H9 (cell line): ENCODE results near the gene DISC1. TPM values are rescaled to one million over a fixed set of nuclear protein-coding genes. Genes with fewer than 3 reads are reported as not detected.
A peak's percentile ranks its signal among the peaks of the same experiment; 100 is the strongest.

Source experiments
- DNase-seq: peaks from one replicate; pipeline ENCODE4 v3.0.0-alpha.2; 2017
- H2AFZ ChIP-seq: one replicate; pipeline ENCODE4 v1.6.1; 2013; ENCODE audit warnings: mild to moderate bottlenecking, low read length, control low read depth, moderate library complexity
- H2AK5ac ChIP-seq: 2 replicates; pipeline ENCODE4 v1.6.1; 2013; ENCODE audit warnings: low read length, control low read depth, mixed read lengths; ENCODE audit not compliant: insufficient read length
- H2BK120ac ChIP-seq: one replicate; pipeline ENCODE4 v1.6.1; 2013; ENCODE audit warnings: low read depth, mild to moderate bottlenecking, low read length, control low read depth, inconsistent platforms; ENCODE audit not compliant: poor library complexity, severe bottlenecking
- H2BK12ac ChIP-seq: 2 replicates; pipeline ENCODE4 v1.6.1; 2013; ENCODE audit warnings: low read length, control low read depth, mixed read lengths, low read depth; ENCODE audit not compliant: insufficient read length
- H2BK15ac ChIP-seq: 2 replicates; pipeline ENCODE4 v1.6.1; 2013; ENCODE audit warnings: low read depth, low read length, control low read depth
- H2BK20ac ChIP-seq: one replicate; pipeline ENCODE4 v1.6.1; 2013; ENCODE audit warnings: low read depth, mild to moderate bottlenecking, low read length, control low read depth, inconsistent platforms; ENCODE audit not compliant: poor library complexity, severe bottlenecking
- H2BK5ac ChIP-seq: 2 replicates; pipeline ENCODE4 v1.6.1; 2013; ENCODE audit warnings: low read length, control low read depth, mixed read lengths; ENCODE audit not compliant: insufficient read length
- H3K14ac ChIP-seq: 2 replicates; pipeline ENCODE4 v1.6.1; 2013; ENCODE audit warnings: low read length, control low read depth; ENCODE audit not compliant: insufficient read depth
- H3K18ac ChIP-seq: 2 replicates; pipeline ENCODE4 v1.6.1; 2013; ENCODE audit warnings: low read depth, mild to moderate bottlenecking, mixed read lengths, low read length, control low read depth; ENCODE audit not compliant: insufficient read length
- H3K23ac ChIP-seq: 2 replicates; pipeline ENCODE4 v1.6.1; 2013; ENCODE audit warnings: low read length, control low read depth, mixed read lengths, low read depth; ENCODE audit not compliant: insufficient read length
- H3K23me2 ChIP-seq: 2 replicates; pipeline ENCODE4 v1.6.1; 2013; ENCODE audit warnings: low read depth, mild to moderate bottlenecking, mixed read lengths, low read length, control low read depth; ENCODE audit not compliant: insufficient read length, poor library complexity, severe bottlenecking
- H3K27ac ChIP-seq: 2 replicates; pipeline ENCODE4 v1.5.1; 2013; ENCODE audit warnings: low read length, control low read depth, mixed read lengths, low read depth; ENCODE audit not compliant: insufficient read length
- H3K27me3 ChIP-seq: 2 replicates; pipeline ENCODE4 v1.6.1; 2013; ENCODE audit warnings: low read length, control low read depth, inconsistent platforms; ENCODE audit not compliant: insufficient read depth
- H3K4ac ChIP-seq: 2 replicates; pipeline ENCODE4 v1.6.1; 2013; ENCODE audit warnings: low read depth, mild to moderate bottlenecking, control low read depth, inconsistent platforms, low read length, moderate library complexity
- H3K4me1 ChIP-seq: 2 replicates; pipeline ENCODE4 v1.6.1; 2013; ENCODE audit warnings: low read length, control low read depth, inconsistent platforms; ENCODE audit not compliant: insufficient read depth
- H3K4me2 ChIP-seq: 2 replicates; pipeline ENCODE4 v1.6.1; 2013; ENCODE audit warnings: low read length, control low read depth, mixed read lengths; ENCODE audit not compliant: insufficient read length, insufficient read depth
- H3K56ac ChIP-seq: 2 replicates; pipeline ENCODE4 v1.6.1; 2013; ENCODE audit warnings: low read depth, mild to moderate bottlenecking, mixed read lengths, low read length, control low read depth; ENCODE audit not compliant: insufficient read length
- H3K79me1 ChIP-seq: 2 replicates; pipeline ENCODE4 v1.6.1; 2013; ENCODE audit warnings: low read depth, mild to moderate bottlenecking, moderate library complexity, low read length, control low read depth, inconsistent platforms; ENCODE audit not compliant: insufficient read depth, poor library complexity, severe bottlenecking
- H3K79me2 ChIP-seq: 2 replicates; pipeline ENCODE4 v1.6.1; 2013; ENCODE audit warnings: low read length, control low read depth, inconsistent platforms; ENCODE audit not compliant: insufficient read depth
- H3K9ac ChIP-seq: 2 replicates; pipeline ENCODE4 v1.6.1; 2013; ENCODE audit warnings: low read length, control low read depth, mixed read lengths; ENCODE audit not compliant: insufficient read length; ENCODE audit errors: extremely low read depth
- H3K9me3 ChIP-seq: one replicate; pipeline ENCODE4 v1.6.1; 2013; ENCODE audit warnings: low read depth, low read length, inconsistent platforms; ENCODE audit not compliant: control insufficient read depth
- H3T11ph ChIP-seq: one replicate; pipeline ENCODE4 v1.6.1; 2013; ENCODE audit warnings: mild to moderate bottlenecking, low read length, control low read depth, inconsistent platforms
- H4K20me1 ChIP-seq: one replicate; pipeline ENCODE4 v1.6.1; 2013; ENCODE audit not compliant: control insufficient read depth, insufficient read length, insufficient read depth
- H4K5ac ChIP-seq: 2 replicates; pipeline ENCODE4 v1.6.1; 2013; ENCODE audit warnings: low read depth, mild to moderate bottlenecking, mixed read lengths, low read length, control low read depth; ENCODE audit not compliant: insufficient read length
- H4K8ac ChIP-seq: replicated peaks from 2 replicates; pipeline ENCODE4 v1.6.1; 2013; ENCODE audit warnings: low read length, control low read depth, mixed read lengths, low read depth; ENCODE audit not compliant: insufficient read length
- H4K91ac ChIP-seq: 2 replicates; pipeline ENCODE4 v1.6.1; 2013; ENCODE audit warnings: low read depth, mild to moderate bottlenecking, moderate library complexity, mixed read lengths, low read length, control low read depth; ENCODE audit not compliant: insufficient read length
- H3K27ac Mint-ChIP-seq, 3 experiments: 2 replicates in 2 of 3; 3 replicates in 1 of 3; pipeline ENCODE4 v1.8.0; 2020 to 2021; ENCODE audit warnings: mixed read lengths in 3 of 3, mild to moderate bottlenecking in 1 of 3, moderate library complexity in 1 of 3
- H3K27me3 Mint-ChIP-seq: 2 replicates; pipeline ENCODE4 v1.8.0; 2021; ENCODE audit warnings: low read depth, mild to moderate bottlenecking, moderate library complexity, mixed read lengths
- H3K36me3 Mint-ChIP-seq, 3 experiments: 2 replicates in 2 of 3; 3 replicates in 1 of 3; pipeline ENCODE4 v1.8.0; 2020 to 2021; ENCODE audit warnings: low read depth in 3 of 3, mixed read lengths in 3 of 3; ENCODE audit not compliant: insufficient read depth in 1 of 3
- H3K4me1 Mint-ChIP-seq, 2 experiments: 2 replicates each; pipeline ENCODE4 v1.8.0; 2020; ENCODE audit warnings: mixed read lengths in 2 of 2
- H3K4me3 Mint-ChIP-seq, 2 experiments: 2 replicates in 1 of 2; 3 replicates in 1 of 2; pipeline ENCODE4 v1.8.0; 2020 to 2021; ENCODE audit warnings: mild to moderate bottlenecking in 2 of 2, mixed read lengths in 2 of 2, moderate library complexity in 1 of 2
- H3K9me3 Mint-ChIP-seq, 2 experiments: 2 replicates in 1 of 2; 3 replicates in 1 of 2; pipeline ENCODE4 v1.8.0; 2020; ENCODE audit warnings: mild to moderate bottlenecking in 2 of 2, mixed read lengths in 2 of 2, moderate library complexity in 1 of 2
- CTCF ChIP-seq: fragments of 200-600 bp; sonication (generic); conservative IDR thresholded peaks from 3 replicates; pipeline ENCODE4 v1.8.0; 2021; ENCODE audit warnings: antibody characterized with exemption, mild to moderate bottlenecking
- WGBS: extraction: QIAGEN DNeasy Blood & Tissue Kit; methylation state at CpG from one replicate; pipeline ENCODE4 v1.1.7; 2013; ENCODE audit warnings: missing lambda C conversion rate, low lambda C conversion rate, mixed read lengths; ENCODE audit not compliant: insufficient read length; ENCODE audit errors: extremely low coverage; 5-methylcytosine and 5-hydroxymethylcytosine counted together
- total RNA-seq: library from RNA; stranded (reverse); gene quantifications from 2 replicates; pipeline ENCODE4 v1.2.1, GENCODE V29; 2021

Gene DISC1
- total RNA-seq, 1 experiment from 2014 or later, result 2.5 TPM

- H3K4me2 ChIP-seq, result no peak overlapping the region
- DNase-seq, result peak; percentile 73
- no peak overlapping the region for H3K27ac ChIP-seq
- no peak overlapping the region for H4K8ac ChIP-seq
- H3K27me3 ChIP-seq, result 0 out of 2 replicates have a peak, but pooled peaks cover 2% of the 10 kb centered on the region
- H2BK20ac ChIP-seq, result no peak overlapping the region
- Mint-ChIP-seq H3K27me3 (peaks cover 10% of the 10 kb centered on the region), H3K4me3 (no peak overlapping the region), H3K27ac (no peak overlapping the region; a peak in 1 of 7 replicates), H3K9me3 (peaks cover 0 to 6% of the 10 kb centered on the region in 2 experiments; a peak in 3 of 5 replicates), H3K4me1 (peaks cover 17 to 18% of the 10 kb centered on the region in 2 experiments), H3K36me3 (no peaks in the 10 kb centered on the region; a peak in 3 of 7 replicates)
- no peak overlapping the region for H2BK15ac ChIP-seq
- peaks cover 2% of the 10 kb centered on the region for H3K4me1 ChIP-seq
- H3K18ac ChIP-seq, result no peak overlapping the region
- H2BK5ac ChIP-seq, result no peak overlapping the region
- H3T11ph ChIP-seq, result no peak overlapping the region
- H2AK5ac ChIP-seq, result no peak overlapping the region
- no peaks in the 10 kb centered on the region for H4K20me1 ChIP-seq
- no peak overlapping the region for H3K56ac ChIP-seq
- no peak overlapping the region for H3K4ac ChIP-seq
- H3K79me2 ChIP-seq, result no peaks in the 10 kb centered on the region
- H3K14ac ChIP-seq, result no peak overlapping the region
- no peak overlapping the region for H2BK120ac ChIP-seq
- no peaks in the 10 kb centered on the region for H3K79me1 ChIP-seq
- no CpG with 5 or more reads among the region's 8 CpGs for WGBS
- H2AFZ ChIP-seq, result no peak overlapping the region
- peak; percentile 54 for TF ChIP-seq CTCF
- no peaks in the 10 kb centered on the region for H3K9me3 ChIP-seq
- H4K91ac ChIP-seq, result no peak overlapping the region
- H4K5ac ChIP-seq, result no peak overlapping the region
- no peak overlapping the region for H3K9ac ChIP-seq
- no peak overlapping the region for H3K23ac ChIP-seq
- no peak overlapping the region for H2BK12ac ChIP-seq
- H3K23me2 ChIP-seq, result no peaks in the 10 kb centered on the region
Observed at GRCh38 chr1:231949277-231950091, 322.9 kb downstream of the DISC1 start.
